Lower leg skin (tissue), 4 donors: Measurements from ENCODE around the gene KCNJ10. TPM values are rescaled to one million over a fixed set of nuclear protein-coding genes. Genes with fewer than 3 reads are reported as not detected.

ENCODE experiments used
- DNase-seq, 2 donors: peaks; one replicate each; pipeline ENCODE4 v3.0.0-alpha.2; 2019; ENCODE audit warnings: low spot score in 2 of 2
- H3K4me3 ChIP-seq: fragments of 200-600 bp; sonication (generic); 2 replicates; pipeline ENCODE4 v1.5.1; 2017; ENCODE audit warnings: mild to moderate bottlenecking, low read depth; ENCODE audit not compliant: poor library complexity, severe bottlenecking
- CTCF ChIP-seq, 3 donors: fragments of 450-650 bp; IDR thresholded peaks; one replicate each; pipeline ENCODE4 v1.5.1; 2016; ENCODE audit warnings: antibody characterized with exemption in 3 of 3, mild to moderate bottlenecking in 3 of 3, moderate library complexity in 2 of 3
- POLR2A ChIP-seq, 2 donors: fragments of 450-650 bp; IDR thresholded peaks; one replicate each; pipeline ENCODE4 v1.6.1; 2016 to 2017; ENCODE audit warnings: antibody characterized with exemption in 2 of 2, mild to moderate bottlenecking in 1 of 2, moderate library complexity in 1 of 2
- WGBS, 2 donors: methylation state at CpG; one replicate each; pipeline ENCODE4 v1.1.5; 2018; 5-methylcytosine and 5-hydroxymethylcytosine counted together
- intact Hi-C: fragments of 100-400 bp; cut with DNase I; formaldehyde crosslinking; loops from one replicate; pipeline ENCODE4 v1.15.0; 2023; ENCODE audit warnings: low total_unique reads
- total RNA-seq, 4 donors: library from RNA; depleted of rRNA; stranded (reverse); fragments of >200 nt; gene quantifications; one replicate each; pipeline ENCODE4 v1.1.0, GENCODE V29; 2016

The KCNJ10 gene
- total RNA-seq, 4 donors from 2014 or later = not detected

GRCh38 chr1:160090760-160091159 is 20.8 kb upstream of the KCNJ10 start:
- no peak overlapping the region for H3K4me3 ChIP-seq
- DNase-seq = no peak
- intact Hi-C loops = no loop called here
- WGBS, 2 donors = 81 to 86% methylated on average over 4 of the region's 4 CpGs
- no peak for TF ChIP-seq POLR2A (IDR thresholded peaks at IDR 0.05)
- no peak for TF ChIP-seq CTCF (IDR thresholded peaks at IDR 0.05)

- TF ChIP-seq POLR2A (IDR thresholded peaks at IDR 0.05) = no peak
- TF ChIP-seq CTCF (IDR thresholded peaks at IDR 0.05) = no peak
- intact Hi-C loops = no loop called here
- no peak overlapping the region for H3K4me3 ChIP-seq
- 84 to 87% methylated on average over 3 of the region's 3 CpGs for WGBS, 2 donors
- no peak for DNase-seq
Observed at GRCh38 chr1:160089883-160090282, 19.9 kb upstream of the KCNJ10 start.

- WGBS, 2 donors = 91 to 94% methylated on average over 12 of the region's 12 CpGs
- TF ChIP-seq CTCF (IDR thresholded peaks at IDR 0.05) (no peak), POLR2A (IDR thresholded peaks at IDR 0.05) (no peak)
- no peak for DNase-seq
- intact Hi-C loops = no loop called here
- H3K4me3 ChIP-seq = no peak overlapping the region
Observed at GRCh38 chr1:160087118-160087662, 17.2 kb upstream of the KCNJ10 start.

- WGBS, 2 donors = 55 to 64% methylated on average over 5 of the region's 5 CpGs
- intact Hi-C loops = no loop called here
- no peak overlapping the region for H3K4me3 ChIP-seq
- TF ChIP-seq CTCF (IDR thresholded peaks at IDR 0.05) = no peak
- TF ChIP-seq POLR2A (IDR thresholded peaks at IDR 0.05) = no peak
- no peak for DNase-seq
Observed at GRCh38 chr1:160086456-160086892, 16.5 kb upstream of the KCNJ10 start.

GRCh38 chr1:160085686-160086455 is 15.9 kb upstream of the KCNJ10 start:
- intact Hi-C loops = no loop called here
- no peak overlapping the region for H3K4me3 ChIP-seq
- WGBS, 2 donors = 55 to 61% methylated on average over 19 of the region's 19 CpGs
- DNase-seq = peak; percentile 63 to 95
- TF ChIP-seq POLR2A (IDR thresholded peaks at IDR 0.05) = no peak
- TF ChIP-seq CTCF (IDR thresholded peaks at IDR 0.05) = peak in 1 of 3 donors; percentile 49
